GM12878 (cell line): Measurements from ENCODE around the gene RAB28. TPM values are rescaled to one million over a fixed set of nuclear protein-coding genes. Genes with fewer than 3 reads are reported as not detected.

Experiments
- ATAC-seq: fragments of 200-7000 bp; cut with Tn5 transposase; 3 replicates; pipeline ENCODE4 v1.9.1; 2020; ENCODE audit warnings: mild to moderate bottlenecking, moderate library complexity
- BruUV-seq: library from RNA; stranded (reverse); fragments of 400-500 nt; replicated peaks from 2 replicates; lab custom pipeline; 2021; lab: Mats Ljungman, UMichigan
- CTCF ChIA-PET: fragments of 300-600 bp; sonication (Branson Sonifier 250); formaldehyde crosslinking; extraction: SDS; loops from one replicate; lab custom pipeline; 2021; ENCODE audit warnings: inconsistent platforms; lab: Yijun Ruan, JAX
- POLR2A ChIA-PET: fragments of 350-600 bp; formaldehyde crosslinking; extraction: SDS; loops from one replicate; lab custom pipeline; 2021; ENCODE audit warnings: inconsistent platforms; lab: Charles Lee
- RAD21 ChIA-PET: fragments of 300-600 bp; sonication (Branson Sonifier 250); formaldehyde crosslinking; loops from one replicate; lab custom pipeline; 2023; ENCODE audit warnings: antibody characterized with exemption; ENCODE audit not compliant: unreplicated experiment; lab: Charles Lee
- SMC1A ChIA-PET: fragments of 300-600 bp; sonication (Branson Sonifier 250); formaldehyde crosslinking; loops from one replicate; lab custom pipeline; 2023; ENCODE audit not compliant: unreplicated experiment, uncharacterized antibody; lab: Charles Lee
- DNase-seq: peaks from one replicate; pipeline ENCODE4 v3.0.0-alpha.2; 2011; ENCODE audit warnings: low read depth, low spot score
- FAIRE-seq: peaks from 3 replicates; lab custom pipeline; 2011; peaks lifted over from hg19 to GRCh38; lab: Jason Lieb, UNC
- H2AFZ ChIP-seq: 2 replicates; pipeline ENCODE4 v1.6.0; 2011; ENCODE audit warnings: low read depth, low read length, control low read depth; ENCODE audit not compliant: control insufficient read depth
- H3K27ac ChIP-seq: 2 replicates; pipeline ENCODE4 v1.5.1; 2011; ENCODE audit warnings: control low read depth; ENCODE audit not compliant: control insufficient read depth, insufficient read depth
- H3K27me3 ChIP-seq, 2 experiments: replicated peaks in 1 of 2; 2 replicates each; pipeline versions ENCODE4 v1.6.0 to v1.6.1; 2011; ENCODE audit warnings: low read length in 1 of 2; ENCODE audit not compliant: control insufficient read depth in 2 of 2, insufficient read depth in 2 of 2
- H3K36me3 ChIP-seq, 2 experiments: 2 replicates each; pipeline ENCODE4 v1.5.1; 2011; ENCODE audit warnings: low read length in 1 of 2; ENCODE audit not compliant: control insufficient read depth in 2 of 2, insufficient read depth in 2 of 2
- H3K4me1 ChIP-seq: 2 replicates; pipeline ENCODE4 v1.6.1; 2011; ENCODE audit warnings: mild to moderate bottlenecking, low read length, moderate library complexity, mixed read lengths; ENCODE audit not compliant: control insufficient read depth, insufficient read depth
- H3K4me2 ChIP-seq: 2 replicates; pipeline ENCODE4 v1.6.0; 2011; ENCODE audit warnings: control low read depth; ENCODE audit not compliant: control insufficient read depth, insufficient read depth
- H3K4me3 ChIP-seq: fragments of 200-600 bp; sonication (generic); 2 replicates; pipeline ENCODE4 v1.5.1; 2016
- H3K79me2 ChIP-seq: 2 replicates; pipeline ENCODE4 v1.6.0; 2011; ENCODE audit warnings: low read length; ENCODE audit not compliant: control insufficient read depth, insufficient read depth
- H3K9ac ChIP-seq: 2 replicates; pipeline ENCODE4 v1.8.0; 2011; ENCODE audit warnings: low read length, control low read depth, mixed read lengths; ENCODE audit not compliant: control insufficient read depth, insufficient read depth
- H3K9me3 ChIP-seq: replicated peaks from 3 replicates; pipeline ENCODE4 v1.5.1; 2011; ENCODE audit warnings: mild to moderate bottlenecking, low read length; ENCODE audit not compliant: control insufficient read depth, insufficient read depth
- H4K20me1 ChIP-seq: 2 replicates; pipeline ENCODE4 v1.6.0; 2011; ENCODE audit not compliant: control insufficient read depth, insufficient read depth
- CHD2 ChIP-seq: IDR thresholded peaks from 2 replicates; pipeline ENCODE4 v1.6.1; 2011; ENCODE audit warnings: low read depth, low read length, improper control_type of control experiment, borderline replicate concordance
- EED ChIP-seq: sonication (generic); IDR thresholded peaks from 2 replicates; pipeline ENCODE4 v1.6.1; 2016; ENCODE audit warnings: antibody characterized with exemption, low read depth
- LARP7 ChIP-seq: fragments of 450-650 bp; IDR thresholded peaks from 2 replicates; pipeline ENCODE4 v1.6.1; 2017; ENCODE audit warnings: mild to moderate bottlenecking
- SPI1 ChIP-seq: IDR thresholded peaks from 2 replicates; pipeline ENCODE4 v1.6.1; 2011; ENCODE audit warnings: low read depth, mild to moderate bottlenecking, low read length, moderate library complexity, borderline replicate concordance; ENCODE audit not compliant: insufficient read depth
- SUPT20H ChIP-seq: IDR thresholded peaks from 2 replicates; pipeline ENCODE4 v1.6.1; 2011; ENCODE audit warnings: low read depth, mild to moderate bottlenecking, low read length, moderate library complexity, borderline replicate concordance; ENCODE audit not compliant: control insufficient read depth
- TCF7 ChIP-seq: IDR thresholded peaks from 2 replicates; pipeline ENCODE4 v1.6.1; 2014; ENCODE audit warnings: antibody characterized with exemption, borderline replicate concordance
- WRNIP1 ChIP-seq: IDR thresholded peaks from 2 replicates; pipeline ENCODE4 v1.6.1; 2011; ENCODE audit warnings: low read depth, low read length, improper control_type of control experiment, borderline replicate concordance
- ZBTB33 ChIP-seq: fragments of 450-650 bp; IDR thresholded peaks from 2 replicates; pipeline ENCODE4 v1.6.1; 2017; ENCODE audit warnings: mild to moderate bottlenecking
- WGBS: methylation state at CpG from one replicate; pipeline ENCODE4 v1.1.6; 2016; ENCODE audit warnings: low lambda C conversion rate; ENCODE audit not compliant: insufficient replicate concordance, insufficient coverage; ENCODE audit errors: missing lambda C conversion rate; 5-methylcytosine and 5-hydroxymethylcytosine counted together
- in situ Hi-C: fragments of 300-500 bp; cut with MboI; formaldehyde crosslinking; loops from 9 replicates; pipeline ENCODE4 v1.14.3; 2018; ENCODE audit warnings: mixed read lengths
- intact Hi-C: fragments of 100-400 bp; cut with micrococcal nuclease; formaldehyde crosslinking; loops from one replicate; pipeline ENCODE4 v1.14.2; 2022; ENCODE audit not compliant: unreplicated experiment
- polyA plus RNA-seq, 11 experiments: library from polyadenylated mRNA; depleted of rRNA in 4 of 11; unstranded in 6 of 11; stranded (reverse) in 5 of 11; fragments of >200 nt; fragmentation: Nextera tagmentation in 4 of 11; fragmentation: Illumina TruSeq in 1 of 11; extraction: Ambion mirVana in 4 of 11; extraction: Trizol in 1 of 11; gene quantifications; 1 replicate in 1 of 11; 2 replicates in 10 of 11; pipeline versions ENCODE4 v1.2.1 to v1.2.3, GENCODE V29; 2011 to 2016; ENCODE audit warnings: inconsistent platforms in 2 of 11, missing spikeins in 2 of 11, low read depth in 1 of 11
- total RNA-seq, 4 experiments: library from RNA; depleted of rRNA in 3 of 4; stranded (reverse); fragments of >200 nt in 3 of 4; fragmentation: Illumina TruSeq in 1 of 4; extraction: Trizol in 1 of 4; gene quantifications; 2 replicates each; pipeline versions ENCODE4 v1.2.1 to v1.2.3, GENCODE V29; 2013 to 2021

RAB28 gene
- total and polyA plus RNA-seq, 10 of the 15 experiments (the other 5 are each of a cell fraction or from before 2014, with no cell fraction given): 5.8 to 29.3 (median 16.9) TPM

GRCh38 chr4:13347517-13348125 lies 136.5 kb downstream of the RAB28 start:
- H3K4me3 ChIP-seq: no peak overlapping the region
- no peak overlapping the region for H3K4me2 ChIP-seq
- TF ChIP-seq ZBTB33: no peak
- TF ChIP-seq CHD2: no peak
- no peak for TF ChIP-seq WRNIP1
- no peaks in the 10 kb centered on the region for H3K79me2 ChIP-seq
- DNase-seq: no peak
- no peaks in the 10 kb centered on the region for H3K9me3 ChIP-seq
- ChIA-PET POLR2A (no interaction called here), RAD21 (no interaction called here), CTCF (interaction anchor here (0.7 kb wide), 1 partner anchor 126 kb away, joined by 3 read pairs; no protein-coding TSS in a partner anchor), SMC1A (no interaction called here)
- in situ Hi-C loops (no loop called here), intact Hi-C loops (no loop called here)
- 42% methylated on average over 4 of the region's 4 CpGs for WGBS
- no peak for ATAC-seq
- no peak overlapping the region for H2AFZ ChIP-seq
- H3K36me3 ChIP-seq: no peaks in the 10 kb centered on the region
- H3K27ac ChIP-seq: no peak overlapping the region
- H3K4me1 ChIP-seq: no peaks in the 10 kb centered on the region
- H3K27me3 ChIP-seq: no peaks in the 10 kb centered on the region
- no peaks in the 10 kb centered on the region for H4K20me1 ChIP-seq
- no TSS peak for BruUV-seq
- no peak overlapping the region for H3K9ac ChIP-seq
- no peak for FAIRE-seq

GRCh38 chr4:13344216-13344615 lies 139.9 kb downstream of the RAB28 start:
- ChIA-PET CTCF (no interaction called here), POLR2A (no interaction called here), RAD21 (no interaction called here), SMC1A (no interaction called here)
- Histone ChIP-seq H3K4me1 (no peaks in the 10 kb centered on the region), H4K20me1 (no peaks in the 10 kb centered on the region), H3K27me3 (no peaks in the 10 kb centered on the region), H3K36me3 (no peaks in the 10 kb centered on the region), H3K4me3 (no peak overlapping the region), H3K4me2 (no peak overlapping the region), H3K9ac (no peak overlapping the region), H2AFZ (no peak overlapping the region), H3K9me3 (no peaks in the 10 kb centered on the region), H3K79me2 (no peaks in the 10 kb centered on the region), H3K27ac (no peak overlapping the region)
- intact Hi-C loops (no loop called here), in situ Hi-C loops (no loop called here)
- FAIRE-seq (no peak), DNase-seq (no peak), ATAC-seq (no peak)
- TF ChIP-seq SUPT20H (no peak), LARP7 (no peak), EED (no peak), TCF7 (no peak), SPI1 (no peak)
- 100% methylated on average over 2 of the region's 2 CpGs for WGBS
- no TSS peak for BruUV-seq
